ENCODE data around the gene ZMAT5.

GRCh38 chr22:29689206-29689879, 77.5 kb downstream of the ZMAT5 start:
- no peak for TF ChIP-seq POLR2A (IDR thresholded peaks at IDR 0.05)
- TF ChIP-seq CTCF (IDR thresholded peaks at IDR 0.05), result no peak
